Measurements from ENCODE around the gene PCDHGC3. TPM values are rescaled to one million over a fixed set of nuclear protein-coding genes. Genes with fewer than 3 reads are reported as not detected.
"Not testable (repeated sequence)": the region's sequence is repeated elsewhere in the genome, so short reads cannot be mapped to it uniquely, and the experiment has no call there.

The PCDHGC3 gene
- total RNA-seq (under 1 TPM in 1 of 2 experiments, not detected in 1; 0.17 TPM), polyA plus RNA-seq (under 1 TPM in 1 of 2 donors, not detected in 1; 0.14 TPM)

DNA sequence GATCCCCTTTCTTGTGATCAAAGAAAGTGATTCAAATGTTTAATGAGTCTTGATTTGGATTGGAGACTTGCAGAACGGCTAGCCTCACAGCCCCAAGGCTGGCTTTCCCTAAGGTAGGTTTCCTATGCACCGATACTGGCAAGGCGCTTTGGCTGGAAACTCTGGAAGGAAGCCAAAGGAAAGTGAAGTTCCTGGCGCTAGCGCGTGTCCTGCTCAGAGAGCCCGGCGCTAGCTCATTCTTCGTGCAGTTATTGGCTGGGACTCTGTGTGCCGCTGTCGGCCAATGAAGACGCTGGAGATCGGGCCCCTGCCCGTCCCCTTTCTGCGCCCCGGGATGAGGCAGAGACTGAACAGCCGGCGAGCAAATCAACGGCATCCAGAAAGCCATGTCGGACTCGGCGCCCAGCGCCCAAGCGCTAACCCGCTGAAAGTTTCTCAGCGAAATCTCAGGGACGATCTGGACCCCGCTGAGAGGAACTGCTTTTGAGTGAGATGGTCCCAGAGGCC, at the start of gene PCDHGC3:
TSS of gene PCDHGC3 (plus strand) at position 342 of the 507 bp plus-strand sequence. CDS start at position 493, 151 bp downstream.
- peak in 1 of 5 donors; percentile 14 for DNase-seq
- intact Hi-C loops (cut with micrococcal nuclease): no loop called here

DNA sequence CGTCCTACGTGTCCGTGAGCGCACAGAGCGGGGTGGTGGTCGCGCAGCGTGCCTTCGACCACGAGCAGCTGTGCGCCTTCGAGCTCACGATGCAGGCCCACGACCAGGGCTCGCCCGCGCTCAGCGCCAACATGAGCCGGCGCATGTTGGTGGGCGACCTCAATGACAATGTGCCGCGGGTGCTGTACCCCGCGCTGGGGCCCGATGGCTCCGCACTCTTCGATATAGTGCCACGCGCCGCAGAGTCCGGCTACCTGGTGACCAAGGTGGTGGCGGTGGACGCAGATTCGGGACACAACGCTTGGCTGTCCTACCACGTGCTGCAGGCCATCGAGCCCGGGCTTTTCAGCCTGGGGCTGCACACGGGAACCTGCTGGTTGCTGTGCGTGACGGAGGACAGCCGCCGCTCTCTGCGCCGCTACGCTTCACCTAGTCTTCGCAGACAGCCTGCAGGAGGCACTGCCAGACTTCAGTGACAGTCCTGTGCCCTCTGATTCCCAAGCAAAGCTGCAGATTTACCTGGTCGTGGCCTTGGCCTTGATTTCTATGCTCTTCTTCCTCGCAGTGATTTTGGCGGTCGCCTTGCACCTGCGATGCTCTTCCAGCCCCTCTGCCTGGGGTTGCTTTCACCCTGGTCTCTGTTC, 47.9 kb upstream of the PCDHGC3 start:
- POLR2A ChIA-PET (ENCODE audit: partially characterized antibody): no interaction called here
- Mint-ChIP-seq H3K9me3 (peaks cover 0 to 73% (median 50%) of the 10 kb centered on the region in 8 donors), H3K36me3 (peaks cover 13 to 22% of the 10 kb centered on the region in 2 donors), H3K27ac (peak overlapping the region in 1 of 7 donors; percentile 78), H3K27me3 (peaks cover 45 to 51% of the 10 kb centered on the region in 2 donors), H3K4me1 (peaks cover 5 to 17% (median 6%) of the 10 kb centered on the region in 4 donors), H3K4me3 (no peak overlapping the region)
- Histone ChIP-seq H3K27ac (ENCODE audit: low read depth, low read length) (no peak overlapping the region), H3K4me3 (ENCODE audit: low read length in 2 of 2) (no peak overlapping the region), H3K9me3 (ENCODE audit: control insufficient read depth in 1 of 2, low read length in 2 of 2) (peaks cover 0 to 5% of the 10 kb centered on the region in 2 donors), H3K36me3 (ENCODE audit: insufficient read depth, low read length) (no peaks in the 10 kb centered on the region), H3K27me3 (ENCODE audit: insufficient read depth, low read length) (peaks cover 10% of the 10 kb centered on the region), H3K4me1 (ENCODE audit: insufficient read depth, low read length) (no peaks in the 10 kb centered on the region)
- CTCF ChIA-PET (ENCODE audit: partially characterized antibody): no interaction called here
- intact Hi-C loops (cut with micrococcal nuclease): no loop called here
- DNase-seq: no peak

More for the DNA sequence above, at the start of gene PCDHGC3:
- ChIA-PET CTCF (ENCODE audit: partially characterized antibody) (interaction anchor here (0.9 to 1.6 kb wide), 6 partner anchors 10 to 88 kb away, joined by 3 to 4 read pairs (median 3); partner anchors contain the start of gene PCDHGA10), POLR2A (ENCODE audit: partially characterized antibody) (no interaction called here)
- Mint-ChIP-seq H3K27ac (no peak within 1 kb of the TSS), H3K27me3 (peaks cover 29 to 36% of the 10 kb centered on the region in 2 donors), H3K4me1 (peaks cover 16 to 31% (median 25%) of the 10 kb centered on the region in 4 donors), H3K9me3 (no peaks in the 10 kb centered on the region), H3K36me3 (no peaks in the 10 kb centered on the region), H3K4me3 (peak within 1 kb of the TSS; percentile 84 to 93 (median 86))
- H3K36me3 ChIP-seq (ENCODE audit: insufficient read depth, low read length): no peaks in the 10 kb centered on the region
- no peaks in the 10 kb centered on the region for H3K9me3 ChIP-seq (ENCODE audit: control insufficient read depth in 1 of 2, low read length in 2 of 2)
- H3K27me3 ChIP-seq (ENCODE audit: insufficient read depth, low read length): peaks cover 25% of the 10 kb centered on the region
- H3K4me3 ChIP-seq (ENCODE audit: low read length in 2 of 2): peak within 1 kb of the TSS in 1 of 2 donors; percentile 52
- no peak within 1 kb of the TSS for H3K27ac ChIP-seq (ENCODE audit: low read depth, low read length)
- peaks cover 25% of the 10 kb centered on the region for H3K4me1 ChIP-seq (ENCODE audit: insufficient read depth, low read length)

DNA sequence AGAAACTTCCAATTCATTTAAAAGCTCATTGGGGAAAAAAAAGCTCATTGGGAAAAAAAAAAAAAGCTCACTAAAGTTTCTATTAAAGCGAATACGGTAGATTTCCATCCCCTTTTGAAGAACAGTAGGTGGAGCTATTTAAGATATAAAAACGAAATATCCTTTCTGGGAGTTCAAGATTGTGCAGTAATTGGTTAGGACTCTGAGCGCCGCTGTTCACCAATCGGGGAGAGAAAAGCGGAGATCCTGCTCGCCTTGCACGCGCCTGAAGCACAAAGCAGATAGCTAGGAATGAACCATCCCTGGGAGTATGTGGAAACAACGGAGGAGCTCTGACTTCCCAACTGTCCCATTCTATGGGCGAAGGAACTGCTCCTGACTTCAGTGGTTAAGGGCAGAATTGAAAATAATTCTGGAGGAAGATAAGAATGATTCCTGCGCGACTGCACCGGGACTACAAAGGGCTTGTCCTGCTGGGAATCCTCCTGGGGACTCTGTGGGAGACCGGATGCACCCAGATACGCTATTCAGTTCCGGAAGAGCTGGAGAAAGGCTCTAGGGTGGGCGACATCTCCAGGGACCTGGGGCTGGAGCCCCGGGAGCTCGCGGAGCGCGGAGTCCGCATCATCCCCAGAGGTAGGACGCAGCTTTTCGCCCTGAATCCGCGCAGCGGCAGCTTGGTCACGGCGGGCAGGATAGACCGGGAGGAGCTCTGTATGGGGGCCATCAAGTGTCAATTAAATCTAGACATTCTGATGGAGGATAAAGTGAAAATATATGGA, 45.2 kb upstream of the PCDHGC3 start, which contains the start of gene PCDHGA12:
TSS of gene PCDHGA12 (plus strand) at position 176 of the 782 bp plus-strand sequence. CDS start at position 429, 253 bp downstream.
- Mint-ChIP-seq H3K27ac (peak within 1 kb of the TSS in 5 of 7 donors; percentile 41 to 81 (median 45)), H3K9me3 (peaks cover 0 to 75% (median 53%) of the 10 kb centered on the region in 8 donors), H3K27me3 (peaks cover 43 to 50% of the 10 kb centered on the region in 2 donors), H3K4me3 (peak within 1 kb of the TSS; percentile 40 to 86 (median 58)), H3K36me3 (peaks cover 14 to 22% of the 10 kb centered on the region in 2 donors), H3K4me1 (peaks cover 5 to 17% (median 6%) of the 10 kb centered on the region in 4 donors)
- ChIA-PET CTCF (ENCODE audit: partially characterized antibody) (interaction anchor here (1.0 to 2.6 kb wide), 9 partner anchors 9 to 133 kb away, joined by 3 to 18 read pairs (median 4); partner anchors contain the start of genes PCDHGA10, PCDHGA11 and PCDHGB7), POLR2A (ENCODE audit: partially characterized antibody) (no interaction called here)
- Histone ChIP-seq H3K4me3 (ENCODE audit: low read length in 2 of 2) (no peak within 1 kb of the TSS), H3K9me3 (ENCODE audit: control insufficient read depth in 1 of 2, low read length in 2 of 2) (peaks cover 0 to 5% of the 10 kb centered on the region in 2 donors), H3K27me3 (ENCODE audit: insufficient read depth, low read length) (peaks cover 14% of the 10 kb centered on the region), H3K4me1 (ENCODE audit: insufficient read depth, low read length) (no peaks in the 10 kb centered on the region), H3K36me3 (ENCODE audit: insufficient read depth, low read length) (no peaks in the 10 kb centered on the region), H3K27ac (ENCODE audit: low read depth, low read length) (no peak within 1 kb of the TSS)
- intact Hi-C loops (cut with micrococcal nuclease): no loop called here
- DNase-seq: no peak

DNA sequence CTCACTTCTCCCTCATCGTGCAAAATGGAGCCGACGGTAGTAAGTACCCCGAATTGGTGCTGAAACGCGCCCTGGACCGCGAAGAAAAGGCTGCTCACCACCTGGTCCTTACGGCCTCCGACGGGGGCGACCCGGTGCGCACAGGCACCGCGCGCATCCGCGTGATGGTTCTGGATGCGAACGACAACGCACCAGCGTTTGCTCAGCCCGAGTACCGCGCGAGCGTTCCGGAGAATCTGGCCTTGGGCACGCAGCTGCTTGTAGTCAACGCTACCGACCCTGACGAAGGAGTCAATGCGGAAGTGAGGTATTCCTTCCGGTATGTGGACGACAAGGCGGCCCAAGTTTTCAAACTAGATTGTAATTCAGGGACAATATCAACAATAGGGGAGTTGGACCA, 44.5 kb upstream of the PCDHGC3 start:
- POLR2A ChIA-PET (ENCODE audit: partially characterized antibody): no interaction called here
- Histone ChIP-seq H3K27me3 (ENCODE audit: insufficient read depth, low read length) (peaks cover 14% of the 10 kb centered on the region), H3K4me1 (ENCODE audit: insufficient read depth, low read length) (no peaks in the 10 kb centered on the region), H3K36me3 (ENCODE audit: insufficient read depth, low read length) (no peaks in the 10 kb centered on the region), H3K27ac (ENCODE audit: low read depth, low read length) (no peak overlapping the region), H3K9me3 (ENCODE audit: control insufficient read depth in 1 of 2, low read length in 2 of 2) (peaks cover 0 to 5% of the 10 kb centered on the region in 2 donors), H3K4me3 (ENCODE audit: low read length in 2 of 2) (no peak overlapping the region)
- Mint-ChIP-seq H3K36me3 (peaks cover 14 to 22% of the 10 kb centered on the region in 2 donors), H3K9me3 (peaks cover 0 to 69% (median 51%) of the 10 kb centered on the region in 8 donors), H3K27ac (peak overlapping the region in 1 of 7 donors; percentile 41), H3K27me3 (peaks cover 39 to 46% of the 10 kb centered on the region in 2 donors), H3K4me3 (peak overlapping the region in 5 of 8 donors; percentile 33 to 67 (median 57)), H3K4me1 (peaks cover 5 to 17% (median 6%) of the 10 kb centered on the region in 4 donors)
- no peak for DNase-seq
- intact Hi-C loops (cut with micrococcal nuclease): no loop called here
- CTCF ChIA-PET (ENCODE audit: partially characterized antibody): interaction anchor here (1.1 to 2.6 kb wide), 5 partner anchors 10 to 93 kb away, joined by 3 to 18 read pairs (median 9); partner anchors contain the start of genes PCDHGA10, PCDHGA11 and PCDHGB7

DNA sequence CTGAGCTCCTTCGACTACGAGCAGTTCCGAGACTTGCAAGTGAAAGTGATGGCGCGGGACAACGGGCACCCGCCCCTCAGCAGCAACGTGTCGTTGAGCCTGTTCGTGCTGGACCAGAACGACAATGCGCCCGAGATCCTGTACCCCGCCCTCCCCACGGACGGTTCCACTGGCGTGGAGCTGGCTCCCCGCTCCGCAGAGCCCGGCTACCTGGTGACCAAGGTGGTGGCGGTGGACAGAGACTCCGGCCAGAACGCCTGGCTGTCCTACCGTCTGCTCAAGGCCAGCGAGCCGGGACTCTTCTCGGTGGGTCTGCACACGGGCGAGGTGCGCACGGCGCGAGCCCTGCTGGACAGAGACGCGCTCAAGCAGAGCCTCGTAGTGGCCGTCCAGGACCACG, 43.5 kb upstream of the PCDHGC3 start:
- H3K4me1 ChIP-seq (ENCODE audit: insufficient read depth, low read length); H3K9me3 ChIP-seq (ENCODE audit: control insufficient read depth in 1 of 2, low read length in 2 of 2); H3K4me3 ChIP-seq (ENCODE audit: low read length in 2 of 2); intact Hi-C loops (cut with micrococcal nuclease); H3K36me3 ChIP-seq (ENCODE audit: insufficient read depth, low read length); DNase-seq; H3K27ac ChIP-seq (ENCODE audit: low read depth, low read length); POLR2A ChIA-PET (ENCODE audit: partially characterized antibody); CTCF ChIA-PET (ENCODE audit: partially characterized antibody): not testable (repeated sequence)
- Mint-ChIP-seq H3K27ac (peak overlapping the region in 1 of 7 donors; percentile 15), H3K4me3 (peak overlapping the region in 1 of 8 donors; percentile 62), H3K27me3 (peaks cover 33 to 42% of the 10 kb centered on the region in 2 donors), H3K9me3 (peaks cover 0 to 63% (median 44%) of the 10 kb centered on the region in 8 donors), H3K36me3 (peaks cover 11 to 17% of the 10 kb centered on the region in 2 donors), H3K4me1 (peaks cover 5 to 17% (median 6%) of the 10 kb centered on the region in 4 donors)
- H3K27me3 ChIP-seq (ENCODE audit: insufficient read depth, low read length): peaks cover 14% of the 10 kb centered on the region

DNA sequence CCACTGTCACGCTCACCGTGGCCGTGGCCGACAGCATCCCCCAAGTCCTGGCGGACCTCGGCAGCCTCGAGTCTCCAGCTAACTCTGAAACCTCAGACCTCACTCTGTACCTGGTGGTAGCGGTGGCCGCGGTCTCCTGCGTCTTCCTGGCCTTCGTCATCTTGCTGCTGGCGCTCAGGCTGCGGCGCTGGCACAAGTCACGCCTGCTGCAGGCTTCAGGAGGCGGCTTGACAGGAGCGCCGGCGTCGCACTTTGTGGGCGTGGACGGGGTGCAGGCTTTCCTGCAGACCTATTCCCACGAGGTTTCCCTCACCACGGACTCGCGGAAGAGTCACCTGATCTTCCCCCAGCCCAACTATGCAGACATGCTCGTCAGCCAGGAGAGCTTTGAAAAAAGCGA, 43.0 kb upstream of the PCDHGC3 start:
- H3K4me1 ChIP-seq (ENCODE audit: insufficient read depth, low read length); CTCF ChIA-PET (ENCODE audit: partially characterized antibody); H3K27ac ChIP-seq (ENCODE audit: low read depth, low read length); DNase-seq; H3K9me3 ChIP-seq (ENCODE audit: control insufficient read depth in 1 of 2, low read length in 2 of 2); H3K4me3 ChIP-seq (ENCODE audit: low read length in 2 of 2); POLR2A ChIA-PET (ENCODE audit: partially characterized antibody); intact Hi-C loops (cut with micrococcal nuclease); H3K36me3 ChIP-seq (ENCODE audit: insufficient read depth, low read length): not testable (repeated sequence)
- peaks cover 0 to 62% (median 44%) of the 10 kb centered on the region in 8 donors for H3K9me3 Mint-ChIP-seq
- H3K27ac Mint-ChIP-seq: peak overlapping the region in 1 of 7 donors; percentile 27
- H3K27me3 Mint-ChIP-seq: peaks cover 32 to 42% of the 10 kb centered on the region in 2 donors
- peaks cover 5 to 17% (median 6%) of the 10 kb centered on the region in 4 donors for H3K4me1 Mint-ChIP-seq
- H3K4me3 Mint-ChIP-seq: peak overlapping the region in 1 of 8 donors; percentile 8
- peaks cover 14% of the 10 kb centered on the region for H3K27me3 ChIP-seq (ENCODE audit: insufficient read depth, low read length)
- H3K36me3 Mint-ChIP-seq: peaks cover 11 to 17% of the 10 kb centered on the region in 2 donors
